ENCODE data around the gene OLIG2.
A peak's percentile ranks its signal among the peaks of the same experiment; 100 is the strongest.

OLIG2 gene

GRCh38 chr21:33032434-33033047 is 6.8 kb downstream of the OLIG2 start:
- H3K4me1 ChIP-seq (ENCODE audit: insufficient read depth, low read length), result peaks cover 20% of the 10 kb centered on the region

DNA sequence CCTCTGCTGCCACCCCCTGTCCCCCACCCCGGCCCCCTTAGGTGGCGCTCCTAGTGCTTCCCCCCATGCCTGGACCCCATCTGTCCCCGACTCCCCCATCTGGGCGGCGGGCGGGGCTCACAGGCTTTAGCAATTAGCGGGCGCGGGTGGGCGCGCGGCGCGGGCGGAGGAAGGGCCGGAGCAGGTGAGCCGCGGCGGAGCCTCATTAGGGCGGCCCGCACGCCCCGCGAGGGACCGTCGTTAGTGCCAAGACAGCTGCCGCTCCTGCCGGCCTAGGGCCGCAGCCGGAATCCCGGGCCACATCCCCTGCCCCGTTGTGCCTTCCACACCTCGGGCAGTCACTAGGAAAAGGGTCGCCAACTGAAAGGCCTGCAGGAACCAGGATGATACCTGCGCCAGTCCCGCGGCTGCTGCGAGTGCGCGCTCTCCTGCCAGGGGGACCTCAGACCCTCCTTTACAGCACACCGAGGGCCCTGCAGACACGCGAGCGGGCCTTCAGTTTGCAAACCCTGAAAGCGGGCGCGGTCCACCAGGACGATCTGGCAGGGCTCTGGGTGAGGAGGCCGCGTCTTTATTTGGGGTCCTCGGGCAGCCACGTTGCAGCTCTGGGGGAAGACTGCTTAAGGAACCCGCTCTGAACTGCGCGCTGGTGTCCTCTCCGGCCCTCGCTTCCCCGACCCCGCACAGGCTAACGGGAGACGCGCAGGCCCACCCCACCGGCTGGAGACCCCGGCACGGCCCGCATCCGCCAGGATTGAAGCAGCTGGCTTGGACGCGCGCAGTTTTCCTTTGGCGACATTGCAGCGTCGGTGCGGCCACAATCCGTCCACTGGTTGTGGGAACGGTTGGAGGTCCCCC is 7.6 kb downstream of the OLIG2 start:
- Histone ChIP-seq H3K4me1 (ENCODE audit: insufficient read depth, low read length) (peaks cover 18% of the 10 kb centered on the region), H3K36me3 (ENCODE audit: insufficient read depth, low read length) (no peaks in the 10 kb centered on the region), H3K9ac (ENCODE audit: low read depth, low read length) (peak overlapping the region; percentile 42; the same call in 1 of the 2 replicates), H3K9me3 (ENCODE audit: control insufficient read depth, insufficient read depth, low read length) (no peaks in the 10 kb centered on the region; the same call in 1 of the 2 replicates)

More at GRCh38 chr21:33032434-33033047, 6.8 kb downstream of the OLIG2 start:
- Histone ChIP-seq H3K9ac (ENCODE audit: low read depth, low read length) (no peak overlapping the region), H3K9me3 (ENCODE audit: control insufficient read depth, insufficient read depth, low read length) (no peaks in the 10 kb centered on the region; the same call in 1 of the 2 replicates), H3K36me3 (ENCODE audit: insufficient read depth, low read length) (no peaks in the 10 kb centered on the region)

DNA sequence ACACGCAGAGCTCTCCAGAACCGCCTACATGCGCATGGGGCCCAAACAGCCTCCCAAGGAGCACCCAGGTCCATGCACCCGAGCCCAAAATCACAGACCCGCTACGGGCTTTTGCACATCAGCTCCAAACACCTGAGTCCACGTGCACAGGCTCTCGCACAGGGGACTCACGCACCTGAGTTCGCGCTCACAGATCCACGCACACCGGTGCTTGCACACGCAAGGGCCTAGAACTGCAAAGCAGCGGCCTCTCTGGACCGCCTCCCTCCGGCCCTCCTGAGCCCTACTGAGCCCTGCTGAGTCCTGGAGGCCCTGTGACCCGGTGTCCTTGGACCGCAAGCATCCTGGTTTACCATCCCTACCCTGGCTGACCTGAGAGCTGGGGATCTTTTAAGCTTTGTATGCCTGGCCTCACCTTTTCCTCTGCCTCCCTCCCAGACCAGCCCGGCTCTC is 8.3 kb downstream of the OLIG2 start:
- H3K36me3 ChIP-seq (ENCODE audit: insufficient read depth, low read length), result no peaks in the 10 kb centered on the region
- no peaks in the 10 kb centered on the region; the same call in 1 of the 2 replicates for H3K9me3 ChIP-seq (ENCODE audit: control insufficient read depth, insufficient read depth, low read length)
- peaks cover 13% of the 10 kb centered on the region for H3K4me1 ChIP-seq (ENCODE audit: insufficient read depth, low read length)
- no peak overlapping the region for H3K9ac ChIP-seq (ENCODE audit: low read depth, low read length)

DNA sequence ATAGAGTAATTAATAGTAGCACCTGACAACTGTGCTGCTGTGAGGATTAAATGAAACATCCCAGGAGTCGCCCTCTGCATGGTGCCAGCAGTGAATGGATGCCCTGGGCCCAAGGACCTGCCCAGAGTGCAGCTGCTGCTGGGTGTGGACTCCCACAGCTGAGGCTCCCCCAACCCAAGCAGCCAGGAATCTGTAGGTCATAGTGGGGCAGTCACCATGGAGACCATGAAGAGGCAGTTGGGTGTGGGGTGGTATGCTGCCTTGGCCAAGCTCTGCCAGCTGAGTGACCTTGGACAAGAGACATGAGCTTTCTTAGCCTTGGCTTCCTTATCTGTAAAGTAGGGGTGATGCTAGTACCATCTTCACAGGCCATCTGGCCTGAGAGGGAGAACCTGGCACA is 9.4 kb downstream of the OLIG2 start:
- peaks cover 7% of the 10 kb centered on the region for H3K4me1 ChIP-seq (ENCODE audit: insufficient read depth, low read length)
- H3K9me3 ChIP-seq (ENCODE audit: control insufficient read depth, insufficient read depth, low read length), result no peaks in the 10 kb centered on the region
- H3K36me3 ChIP-seq (ENCODE audit: insufficient read depth, low read length), result no peaks in the 10 kb centered on the region
- H3K9ac ChIP-seq (ENCODE audit: low read depth, low read length), result no peak overlapping the region

DNA sequence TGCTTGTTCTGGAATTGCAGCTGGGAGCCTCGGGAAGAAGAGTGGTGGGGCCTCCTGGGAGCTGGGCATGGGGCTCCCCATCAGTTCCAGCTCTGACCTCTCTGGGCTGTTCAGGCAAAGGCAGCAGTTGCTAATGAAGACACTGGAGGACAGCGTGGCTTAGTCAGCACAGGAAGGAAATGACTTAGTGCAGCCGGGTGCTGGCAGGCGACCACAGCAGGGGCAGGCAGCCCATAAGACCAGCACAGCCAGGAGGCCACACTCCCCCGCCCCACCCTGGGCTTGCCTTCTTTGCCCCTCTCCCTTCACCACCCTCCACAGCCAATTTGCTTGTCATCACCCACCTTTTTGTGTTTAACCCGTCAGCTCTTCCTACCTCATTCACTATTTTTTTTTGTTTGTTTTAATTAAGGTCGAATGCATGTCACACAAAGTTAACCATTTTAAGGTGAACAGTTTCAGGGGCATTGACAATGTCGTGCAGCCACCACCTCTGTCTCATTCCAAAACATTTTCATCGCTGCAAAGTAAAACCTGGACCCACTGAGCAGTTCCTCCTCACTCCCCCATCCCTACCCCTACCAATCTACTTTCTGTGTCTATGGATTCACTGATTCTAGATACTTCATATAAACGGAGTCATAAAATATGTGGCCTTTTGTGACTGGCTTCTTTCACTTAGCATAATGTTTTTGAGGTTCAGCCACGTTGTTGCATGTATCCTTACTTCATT is 10.9 kb downstream of the OLIG2 start:
- Histone ChIP-seq H3K9me3 (ENCODE audit: control insufficient read depth, insufficient read depth, low read length) (no peaks in the 10 kb centered on the region), H3K4me1 (ENCODE audit: insufficient read depth, low read length) (peaks cover 7% of the 10 kb centered on the region), H3K36me3 (ENCODE audit: insufficient read depth, low read length) (no peaks in the 10 kb centered on the region), H3K9ac (ENCODE audit: low read depth, low read length) (no peak overlapping the region)

GRCh38 chr21:33037501-33037900 is 11.8 kb downstream of the OLIG2 start:
- Histone ChIP-seq H3K4me1 (ENCODE audit: insufficient read depth, low read length) (peaks cover 10% of the 10 kb centered on the region), H3K9ac (ENCODE audit: low read depth, low read length) (no peak overlapping the region), H3K36me3 (ENCODE audit: insufficient read depth, low read length) (no peaks in the 10 kb centered on the region), H3K9me3 (ENCODE audit: control insufficient read depth, insufficient read depth, low read length) (no peaks in the 10 kb centered on the region)

DNA sequence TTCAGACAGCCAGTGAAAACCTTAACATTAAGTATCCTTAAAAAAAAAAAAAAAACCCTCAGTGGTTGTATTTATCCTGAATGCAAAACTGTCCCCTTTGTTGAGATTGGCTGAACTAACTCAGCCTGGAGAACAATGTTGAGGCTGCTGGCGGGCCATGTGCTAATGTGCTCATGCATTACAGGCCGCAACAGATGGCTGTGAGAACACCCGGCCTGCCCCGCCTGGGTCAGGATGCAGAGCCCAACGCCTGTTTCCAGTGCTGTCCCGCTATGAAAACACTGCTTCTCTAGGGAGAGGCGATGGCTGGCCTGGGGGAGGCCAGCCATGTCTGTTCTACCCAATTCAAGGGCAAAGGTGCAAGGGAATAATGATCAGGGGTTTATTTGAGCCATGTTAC is 13.8 kb downstream of the OLIG2 start:
- Histone ChIP-seq H3K4me1 (ENCODE audit: insufficient read depth, low read length) (peaks cover 10% of the 10 kb centered on the region), H3K9ac (ENCODE audit: low read depth, low read length) (no peak overlapping the region), H3K36me3 (ENCODE audit: insufficient read depth, low read length) (no peaks in the 10 kb centered on the region), H3K9me3 (ENCODE audit: control insufficient read depth, insufficient read depth, low read length) (no peaks in the 10 kb centered on the region)

GRCh38 chr21:33040215-33040614 is 14.5 kb downstream of the OLIG2 start:
- Histone ChIP-seq H3K9ac (ENCODE audit: low read depth, low read length) (no peak overlapping the region), H3K4me1 (ENCODE audit: insufficient read depth, low read length) (peaks cover 8% of the 10 kb centered on the region), H3K9me3 (ENCODE audit: control insufficient read depth, insufficient read depth, low read length) (no peaks in the 10 kb centered on the region), H3K36me3 (ENCODE audit: insufficient read depth, low read length) (no peaks in the 10 kb centered on the region)

GRCh38 chr21:33041981-33042380 is 16.2 kb downstream of the OLIG2 start:
- H3K36me3 ChIP-seq (ENCODE audit: insufficient read depth, low read length), result no peaks in the 10 kb centered on the region
- no peak overlapping the region for H3K9ac ChIP-seq (ENCODE audit: low read depth, low read length)
- H3K9me3 ChIP-seq (ENCODE audit: control insufficient read depth, insufficient read depth, low read length), result no peaks in the 10 kb centered on the region
- peaks cover 10% of the 10 kb centered on the region for H3K4me1 ChIP-seq (ENCODE audit: insufficient read depth, low read length)

DNA sequence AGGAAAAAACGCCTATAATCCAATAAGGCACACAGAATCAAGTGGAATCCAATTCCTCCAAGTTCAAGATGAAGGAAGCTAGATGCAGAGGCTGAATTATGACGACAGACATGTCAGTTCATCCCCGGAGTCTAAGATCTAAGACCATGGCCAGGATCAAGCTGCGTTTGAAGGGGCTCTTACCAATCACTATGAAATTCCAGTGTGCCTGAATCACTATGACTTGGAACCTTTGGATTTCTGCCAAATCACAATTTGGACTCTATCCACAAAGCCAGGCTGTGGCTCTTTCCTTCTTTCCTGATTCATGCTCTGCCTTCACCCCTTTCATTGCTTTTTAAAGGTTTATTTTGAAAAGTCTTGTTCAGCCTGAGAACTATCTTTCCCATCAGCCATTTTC is 17.1 kb downstream of the OLIG2 start:
- Histone ChIP-seq H3K36me3 (ENCODE audit: insufficient read depth, low read length) (no peaks in the 10 kb centered on the region), H3K9ac (ENCODE audit: low read depth, low read length) (no peak overlapping the region), H3K4me1 (ENCODE audit: insufficient read depth, low read length) (peaks cover 15% of the 10 kb centered on the region), H3K9me3 (ENCODE audit: control insufficient read depth, insufficient read depth, low read length) (no peaks in the 10 kb centered on the region)

GRCh38 chr21:33046455-33046854 is 20.7 kb downstream of the OLIG2 start:
- H3K9ac ChIP-seq (ENCODE audit: low read depth, low read length), result no peak overlapping the region
- H3K9me3 ChIP-seq (ENCODE audit: control insufficient read depth, insufficient read depth, low read length), result no peaks in the 10 kb centered on the region
- peaks cover 15% of the 10 kb centered on the region; the same call in 1 of the 2 replicates for H3K4me1 ChIP-seq (ENCODE audit: insufficient read depth, low read length)
- no peaks in the 10 kb centered on the region for H3K36me3 ChIP-seq (ENCODE audit: insufficient read depth, low read length)

DNA sequence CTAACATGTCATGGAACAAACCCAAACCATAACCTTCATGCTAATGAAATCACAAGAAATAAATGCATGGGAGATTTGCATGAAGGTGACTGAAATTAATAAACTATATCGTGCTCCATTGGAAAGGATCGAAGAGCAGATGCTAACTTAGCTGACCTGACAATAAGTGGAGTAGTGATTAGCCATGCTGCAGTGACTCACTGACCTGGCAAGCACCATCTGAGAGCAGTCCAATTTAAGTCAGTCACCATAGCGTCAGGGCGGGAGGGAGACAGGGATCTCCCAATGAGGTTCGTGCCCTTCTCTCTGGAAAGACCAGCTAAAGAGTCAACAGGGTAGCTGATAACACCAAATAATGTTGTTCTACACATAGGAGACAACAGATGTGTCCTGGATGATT is 21.5 kb downstream of the OLIG2 start:
- Histone ChIP-seq H3K9ac (ENCODE audit: low read depth, low read length) (no peak overlapping the region), H3K9me3 (ENCODE audit: control insufficient read depth, insufficient read depth, low read length) (no peaks in the 10 kb centered on the region), H3K36me3 (ENCODE audit: insufficient read depth, low read length) (no peaks in the 10 kb centered on the region), H3K4me1 (ENCODE audit: insufficient read depth, low read length) (peaks cover 12% of the 10 kb centered on the region; the same call in 1 of the 2 replicates)

DNA sequence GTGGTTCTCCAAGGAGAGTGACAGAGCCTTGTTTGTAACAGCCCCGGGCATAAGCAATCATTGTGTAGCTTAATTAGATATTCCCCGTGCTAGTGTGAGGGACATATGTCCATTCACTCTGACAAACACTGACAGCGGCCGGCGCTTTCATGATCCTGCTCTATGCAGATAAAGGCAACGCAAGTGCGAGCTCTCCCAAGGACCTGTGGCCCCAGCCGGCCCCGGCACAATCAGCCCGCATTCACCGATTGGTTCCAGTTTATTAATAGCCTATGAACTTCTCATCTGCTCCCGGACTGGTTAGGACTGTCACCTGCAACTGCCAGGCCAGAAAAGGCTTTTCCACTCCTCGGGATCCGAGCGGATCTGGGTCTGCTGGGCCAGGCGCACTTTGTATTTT is 26.2 kb downstream of the OLIG2 start:
- no peak overlapping the region for H3K9ac ChIP-seq (ENCODE audit: low read depth, low read length)
- H3K9me3 ChIP-seq (ENCODE audit: control insufficient read depth, insufficient read depth, low read length), result no peaks in the 10 kb centered on the region
- H3K4me1 ChIP-seq (ENCODE audit: insufficient read depth, low read length), result peaks cover 5% of the 10 kb centered on the region; the same call in 1 of the 2 replicates
- H3K36me3 ChIP-seq (ENCODE audit: insufficient read depth, low read length), result no peaks in the 10 kb centered on the region

GRCh38 chr21:33053951-33054350 is 28.2 kb downstream of the OLIG2 start:
- Histone ChIP-seq H3K4me1 (ENCODE audit: insufficient read depth, low read length) (no peaks in the 10 kb centered on the region), H3K9me3 (ENCODE audit: control insufficient read depth, insufficient read depth, low read length) (no peaks in the 10 kb centered on the region), H3K36me3 (ENCODE audit: insufficient read depth, low read length) (no peaks in the 10 kb centered on the region), H3K9ac (ENCODE audit: low read depth, low read length) (no peak overlapping the region)

Data from ES-I3 (cell line).